IMR-90 (cell line): Measurements from ENCODE around the gene FNDC3B.

ENCODE experiments used
- CEBPB ChIP-seq: IDR thresholded peaks from 2 replicates; pipeline ENCODE4 v1.6.1; 2012; ENCODE audit warnings: low read depth, low read length, improper control_type of control experiment
- MAZ ChIP-seq: IDR thresholded peaks from 2 replicates; pipeline ENCODE4 v1.6.1; 2012; ENCODE audit warnings: low read depth, mild to moderate bottlenecking, low read length, improper control_type of control experiment, moderate library complexity, borderline replicate concordance
- RAD21 ChIP-seq: IDR thresholded peaks from 2 replicates; pipeline ENCODE4 v1.6.1; 2012; ENCODE audit warnings: low read length, improper control_type of control experiment
- RFX5 ChIP-seq: IDR thresholded peaks from 2 replicates; pipeline ENCODE4 v1.8.0; 2012; ENCODE audit warnings: low read depth, mild to moderate bottlenecking, low read length, moderate library complexity
- TF ChIP-seq, protein P1 (sequence below): conservative IDR thresholded peaks from 2 replicates; pipeline ENCODE4 v1.5.1; 2012; ENCODE audit warnings: mild to moderate bottlenecking, low read depth, low read length, improper control_type of control experiment
- TF ChIP-seq, protein P2 (sequence below): fragments of 150-350 bp; IDR thresholded peaks from 2 replicates; pipeline ENCODE4 v1.6.1; 2016; ENCODE audit warnings: low read depth, mild to moderate bottlenecking, low read length, moderate library complexity, borderline replicate concordance

DNA sequence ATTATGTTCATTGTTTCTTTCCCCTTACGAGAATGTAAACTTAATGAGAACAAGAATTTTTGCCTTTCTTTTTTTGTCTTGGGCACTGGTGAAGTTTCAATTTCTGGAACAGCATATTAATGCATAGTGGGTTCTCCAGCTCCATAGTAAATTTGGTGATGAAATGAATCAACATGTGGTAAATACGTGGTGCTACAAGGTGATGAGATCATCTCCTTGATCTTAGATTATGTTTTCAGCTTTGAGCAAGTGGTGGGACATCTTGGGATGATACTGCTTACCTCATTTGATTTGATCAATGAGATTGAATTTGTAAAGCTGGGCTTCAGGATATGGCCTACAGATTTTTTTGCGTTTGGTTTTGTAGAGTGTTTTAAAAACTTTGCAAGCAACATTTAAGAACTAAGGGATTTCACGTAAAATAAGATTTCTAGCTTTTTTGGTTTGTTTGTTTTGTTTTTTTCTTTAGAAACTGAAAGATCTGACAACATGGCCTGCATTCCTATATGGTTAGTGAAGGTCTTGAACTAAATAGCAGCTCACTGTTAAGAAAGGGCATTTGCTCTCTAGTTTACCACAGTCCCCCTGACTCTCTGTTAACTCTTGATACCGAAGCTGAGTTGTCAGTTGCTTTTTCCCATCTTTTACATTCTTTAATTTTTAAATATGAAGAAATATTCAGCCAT is 45.6 kb downstream of the FNDC3B start:
- TF ChIP-seq CEBPB: no peak
- TF ChIP-seq, protein P1, sequence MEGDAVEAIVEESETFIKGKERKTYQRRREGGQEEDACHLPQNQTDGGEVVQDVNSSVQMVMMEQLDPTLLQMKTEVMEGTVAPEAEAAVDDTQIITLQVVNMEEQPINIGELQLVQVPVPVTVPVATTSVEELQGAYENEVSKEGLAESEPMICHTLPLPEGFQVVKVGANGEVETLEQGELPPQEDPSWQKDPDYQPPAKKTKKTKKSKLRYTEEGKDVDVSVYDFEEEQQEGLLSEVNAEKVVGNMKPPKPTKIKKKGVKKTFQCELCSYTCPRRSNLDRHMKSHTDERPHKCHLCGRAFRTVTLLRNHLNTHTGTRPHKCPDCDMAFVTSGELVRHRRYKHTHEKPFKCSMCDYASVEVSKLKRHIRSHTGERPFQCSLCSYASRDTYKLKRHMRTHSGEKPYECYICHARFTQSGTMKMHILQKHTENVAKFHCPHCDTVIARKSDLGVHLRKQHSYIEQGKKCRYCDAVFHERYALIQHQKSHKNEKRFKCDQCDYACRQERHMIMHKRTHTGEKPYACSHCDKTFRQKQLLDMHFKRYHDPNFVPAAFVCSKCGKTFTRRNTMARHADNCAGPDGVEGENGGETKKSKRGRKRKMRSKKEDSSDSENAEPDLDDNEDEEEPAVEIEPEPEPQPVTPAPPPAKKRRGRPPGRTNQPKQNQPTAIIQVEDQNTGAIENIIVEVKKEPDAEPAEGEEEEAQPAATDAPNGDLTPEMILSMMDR: no peak
- no peak for TF ChIP-seq RFX5
- TF ChIP-seq MAZ: no peak
- TF ChIP-seq, protein P2, sequence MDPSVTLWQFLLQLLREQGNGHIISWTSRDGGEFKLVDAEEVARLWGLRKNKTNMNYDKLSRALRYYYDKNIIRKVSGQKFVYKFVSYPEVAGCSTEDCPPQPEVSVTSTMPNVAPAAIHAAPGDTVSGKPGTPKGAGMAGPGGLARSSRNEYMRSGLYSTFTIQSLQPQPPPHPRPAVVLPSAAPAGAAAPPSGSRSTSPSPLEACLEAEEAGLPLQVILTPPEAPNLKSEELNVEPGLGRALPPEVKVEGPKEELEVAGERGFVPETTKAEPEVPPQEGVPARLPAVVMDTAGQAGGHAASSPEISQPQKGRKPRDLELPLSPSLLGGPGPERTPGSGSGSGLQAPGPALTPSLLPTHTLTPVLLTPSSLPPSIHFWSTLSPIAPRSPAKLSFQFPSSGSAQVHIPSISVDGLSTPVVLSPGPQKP: no peak
- no peak for TF ChIP-seq RAD21
